DOHH2 (cell line): ENCODE results near the gene ELL2.

Source experiments
- CTCF ChIP-seq: fragments of 200-600 bp; sonication (generic); IDR thresholded peaks from one replicate; pipeline ENCODE4 v1.5.1; 2014; ENCODE audit warnings: antibody characterized with exemption, mild to moderate bottlenecking, low read depth, low read length; ENCODE audit not compliant: poor library complexity, severe bottlenecking
- EZH2phosphoT487 ChIP-seq: fragments of 200-600 bp; sonication (generic); IDR thresholded peaks from 2 replicates; pipeline ENCODE4 v1.6.1; 2017; ENCODE audit warnings: borderline replicate concordance, mild to moderate bottlenecking, antibody characterized with exemption, low read length, moderate library complexity, mixed read lengths

- TF ChIP-seq EZH2phosphoT487, result no peak
- no peak for TF ChIP-seq CTCF
Observed at GRCh38 chr5:95904827-95905226, 56.8 kb downstream of the ELL2 start.
